Measurements from ENCODE around the gene SPCS2. TPM values are rescaled to one million over a fixed set of nuclear protein-coding genes. Genes with fewer than 3 reads are reported as not detected.
A peak's percentile ranks its signal among the peaks of the same experiment; 100 is the strongest.

Gene SPCS2
- total and polyA plus RNA-seq, 8 donors = 75.0 to 132 (median 103) TPM

- no peaks in the 10 kb centered on the region for H3K9me3 ChIP-seq
- TF ChIP-seq CTCF (IDR thresholded peaks at IDR 0.05) = no peak
- no peaks in the 10 kb centered on the region for H3K27me3 ChIP-seq
- no peak for FAIRE-seq
- peaks cover 0 to 22% (median 7%) of the 10 kb centered on the region in 3 donors for H3K36me3 ChIP-seq
- H3K27ac ChIP-seq = no peak overlapping the region
- DNase-seq = no peak
- ATAC-seq = no peak
- peaks cover 8 to 25% (median 22%) of the 10 kb centered on the region in 3 donors for H3K4me1 ChIP-seq
- no peak overlapping the region for H3K4me3 ChIP-seq
- 85 to 87% methylated on average over 5 of the region's 5 CpGs for WGBS, 2 donors
- intact Hi-C loops (cut with DNase I) = no loop called here
Observed at GRCh38 chr11:74966651-74967050, 17.6 kb downstream of the SPCS2 start.

- Histone ChIP-seq H3K27ac (no peak overlapping the region), H3K36me3 (peaks cover 0 to 46% (median 7%) of the 10 kb centered on the region in 3 donors), H3K27me3 (no peaks in the 10 kb centered on the region), H3K4me3 (no peak overlapping the region), H3K9me3 (no peaks in the 10 kb centered on the region), H3K4me1 (no peaks in the 10 kb centered on the region)
- no peak for TF ChIP-seq CTCF (IDR thresholded peaks at IDR 0.05)
- WGBS, 2 donors = 81 to 82% methylated on average over 1 of the region's 1 CpG
- FAIRE-seq = no peak
- DNase-seq = no peak
- no peak for ATAC-seq
- intact Hi-C loops (cut with DNase I) = no loop called here
Observed at GRCh38 chr11:74970852-74971395, 21.9 kb downstream of the SPCS2 start.

GRCh38 chr11:74971424-74971823, 22.4 kb downstream of the SPCS2 start:
- no peaks in the 10 kb centered on the region for H3K27me3 ChIP-seq
- no peaks in the 10 kb centered on the region for H3K4me1 ChIP-seq
- H3K4me3 ChIP-seq = no peak overlapping the region
- H3K9me3 ChIP-seq = no peaks in the 10 kb centered on the region
- TF ChIP-seq CTCF (IDR thresholded peaks at IDR 0.05) = no peak
- DNase-seq (no peak), FAIRE-seq (no peak), ATAC-seq (no peak)
- no peak overlapping the region for H3K27ac ChIP-seq
- intact Hi-C loops (cut with DNase I) = no loop called here
- H3K36me3 ChIP-seq = peaks cover 0 to 51% (median 7%) of the 10 kb centered on the region in 3 donors
- WGBS, 2 donors = 75 to 80% methylated on average over 6 of the region's 6 CpGs

- 95 to 100% methylated on average over 4 of the region's 4 CpGs for WGBS, 2 donors
- ATAC-seq = no peak
- intact Hi-C loops (cut with DNase I) = no loop called here
- no peak for DNase-seq
- peaks cover 0 to 2% (median 0%) of the 10 kb centered on the region in 3 donors for H3K4me1 ChIP-seq
- H3K27ac ChIP-seq = no peak overlapping the region
- no peaks in the 10 kb centered on the region for H3K27me3 ChIP-seq
- FAIRE-seq = no peak
- TF ChIP-seq CTCF (IDR thresholded peaks at IDR 0.05) = no peak
- peaks cover 0 to 37% (median 0%) of the 10 kb centered on the region in 3 donors for H3K36me3 ChIP-seq
- H3K4me3 ChIP-seq = no peak overlapping the region
- no peaks in the 10 kb centered on the region for H3K9me3 ChIP-seq
Observed at GRCh38 chr11:74978041-74978440, 29.0 kb downstream of the SPCS2 start.

GRCh38 chr11:74980634-74981033, 31.6 kb downstream of the SPCS2 start:
- DNase-seq (no peak), FAIRE-seq (no peak), ATAC-seq (peak in 2 of 4 donors; percentile 40 to 54)
- no peak overlapping the region for H3K27ac ChIP-seq
- no peak overlapping the region for H3K4me3 ChIP-seq
- peaks cover 0 to 23% (median 0%) of the 10 kb centered on the region in 3 donors for H3K36me3 ChIP-seq
- peaks cover 0 to 4% (median 0%) of the 10 kb centered on the region in 3 donors for H3K4me1 ChIP-seq
- 98 to 99% methylated on average over 2 of the region's 2 CpGs for WGBS, 2 donors
- no peaks in the 10 kb centered on the region for H3K27me3 ChIP-seq
- H3K9me3 ChIP-seq = no peaks in the 10 kb centered on the region
- intact Hi-C loops (cut with DNase I) = no loop called here
- no peak for TF ChIP-seq CTCF (IDR thresholded peaks at IDR 0.05)

Data from pancreas (tissue), 10 donors.